Naive thymus-derived CD4-positive, alpha-beta T cell (primary cell): Measurements from ENCODE around the gene VRTN. TPM values are rescaled to one million over a fixed set of nuclear protein-coding genes. Genes with fewer than 3 reads are reported as not detected.

Experiments used
- ATAC-seq: fragments of 150-1000 bp; cut with Tn5 transposase; 2 replicates; pipeline ENCODE4 v1.10.0; 2021; ENCODE audit warnings: mild to moderate bottlenecking, moderate library complexity
- CTCF ChIA-PET: fragments of 350-600 bp; sonication (Branson Sonifier 250); formaldehyde crosslinking; loops from one replicate; lab custom pipeline; 2021; ENCODE audit warnings: antibody characterized with exemption; lab: Charles Lee
- POLR2A ChIA-PET: fragments of 350-600 bp; sonication (Branson Sonifier 250); formaldehyde crosslinking; loops from one replicate; lab custom pipeline; 2021; ENCODE audit warnings: antibody characterized with exemption, inconsistent platforms; lab: Charles Lee
- DNase-seq, 9 donors: peaks; one replicate each; pipeline versions ENCODE4 v3.0.0 to v3.0.0-alpha.2; 2020 to 2022; ENCODE audit warnings: mixed read lengths in 1 of 9
- H3K27ac ChIP-seq: one replicate; pipeline ENCODE4 v1.7.0; 2013; ENCODE audit warnings: mild to moderate bottlenecking, low read depth, low read length, moderate library complexity
- H3K27me3 ChIP-seq, 2 donors: one replicate each; pipeline ENCODE4 v1.7.0; 2013; ENCODE audit warnings: low read length in 2 of 2, mild to moderate bottlenecking in 2 of 2, moderate library complexity in 2 of 2; ENCODE audit not compliant: control insufficient read depth in 2 of 2, insufficient read depth in 2 of 2
- H3K36me3 ChIP-seq, 3 experiments: 1 replicate in 2 of 3; 2 replicates in 1 of 3; pipeline ENCODE4 v1.7.0; 2013; ENCODE audit warnings: low read length in 3 of 3, mild to moderate bottlenecking in 3 of 3, moderate library complexity in 1 of 3; ENCODE audit not compliant: insufficient read depth in 3 of 3, control insufficient read depth in 2 of 3
- H3K4me1 ChIP-seq, 2 donors: one replicate each; pipeline ENCODE4 v1.7.0; 2013; ENCODE audit warnings: low read length in 2 of 2, mild to moderate bottlenecking in 2 of 2, moderate library complexity in 1 of 2; ENCODE audit not compliant: control insufficient read depth in 2 of 2, insufficient read depth in 2 of 2
- H3K4me3 ChIP-seq: 2 replicates; pipeline ENCODE4 v1.7.0; 2013; ENCODE audit warnings: mild to moderate bottlenecking, low read length
- H3K9me3 ChIP-seq, 3 experiments: 1 replicate in 2 of 3; 2 replicates in 1 of 3; pipeline ENCODE4 v1.7.0; 2013; ENCODE audit warnings: low read length in 3 of 3; ENCODE audit not compliant: control insufficient read depth in 2 of 3
- H3K27ac Mint-ChIP-seq, 9 donors: one replicate each; pipeline ENCODE4 v1.8.0; 2020 to 2022; ENCODE audit warnings: mixed read lengths in 9 of 9, mild to moderate bottlenecking in 8 of 9, moderate library complexity in 5 of 9, inconsistent platforms in 2 of 9
- H3K27me3 Mint-ChIP-seq, 5 donors: one replicate each; pipeline ENCODE4 v1.8.0; 2021 to 2022; ENCODE audit warnings: mixed read lengths in 5 of 5, mild to moderate bottlenecking in 1 of 5
- H3K36me3 Mint-ChIP-seq, 5 donors: one replicate each; pipeline ENCODE4 v1.8.0; 2020 to 2022; ENCODE audit warnings: mixed read lengths in 5 of 5, mild to moderate bottlenecking in 3 of 5, inconsistent platforms in 1 of 5
- H3K4me1 Mint-ChIP-seq, 7 donors: one replicate each; pipeline ENCODE4 v1.8.0; 2020 to 2022; ENCODE audit warnings: mixed read lengths in 7 of 7, mild to moderate bottlenecking in 3 of 7, inconsistent platforms in 1 of 7
- H3K4me3 Mint-ChIP-seq, 10 donors: one replicate each; pipeline ENCODE4 v1.8.0; 2020 to 2022; ENCODE audit warnings: mild to moderate bottlenecking in 10 of 10, mixed read lengths in 10 of 10, moderate library complexity in 6 of 10, inconsistent platforms in 2 of 10
- H3K9me3 Mint-ChIP-seq, 11 donors: one replicate each; pipeline ENCODE4 v1.8.0; 2020 to 2022; ENCODE audit warnings: mixed read lengths in 11 of 11, mild to moderate bottlenecking in 4 of 11, inconsistent platforms in 1 of 11, moderate library complexity in 1 of 11
- intact Hi-C, 2 donors: fragments of 100-400 bp; cut with micrococcal nuclease; formaldehyde crosslinking; loops; one replicate each; pipeline ENCODE4 v1.15.1; 2023
- polyA plus RNA-seq, 2 donors: library from polyadenylated mRNA; unstranded; fragments of 300-500 nt; fragmentation: Illumina TruSeq; gene quantifications; one replicate each; pipeline ENCODE4 v1.2.3, GENCODE V29; 2021
- total RNA-seq, 6 experiments: library from RNA in 5 of 6; stranded (reverse) in 5 of 6; gene quantifications; 1 replicate in 5 of 6; 2 replicates in 1 of 6; pipeline ENCODE4 v1.2.3 and lab custom pipeline; 2021 to 2026

Gene VRTN
- total and polyA plus RNA-seq, 7 experiments from 2014 or later, result not detected

DNA sequence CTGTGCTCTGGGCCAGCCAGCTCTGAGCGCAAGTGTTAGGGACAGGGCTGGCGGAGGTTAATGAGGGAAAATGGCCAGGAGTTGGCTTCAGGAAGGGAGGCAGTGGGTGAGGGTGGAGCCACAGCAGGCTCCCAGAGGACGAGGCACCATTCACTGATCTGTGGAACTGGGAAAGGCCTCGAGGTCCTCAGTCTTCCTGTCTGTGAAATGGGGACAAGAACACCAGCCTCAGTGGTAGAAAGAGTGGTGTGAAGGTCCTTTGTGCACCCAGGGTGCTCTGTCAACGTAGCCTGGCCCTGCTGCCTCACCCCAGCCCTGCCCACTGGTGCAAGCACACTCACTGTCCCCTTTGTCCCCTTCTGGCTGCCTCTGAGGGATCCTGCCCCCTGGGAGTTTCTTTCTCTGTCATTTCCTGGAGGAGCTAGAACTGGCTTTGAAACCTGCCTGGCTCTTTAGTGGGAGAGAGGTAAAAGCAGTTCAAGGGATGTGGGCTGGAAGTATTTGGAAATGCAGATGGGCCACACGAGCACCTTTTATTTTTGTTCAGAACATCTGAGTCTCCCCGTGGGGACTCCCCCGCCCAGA, 52.7 kb downstream of the VRTN start:
- H3K27ac ChIP-seq, result peak overlapping the region; percentile 55
- H3K4me1 ChIP-seq, result peaks cover 14 to 25% of the 10 kb centered on the region in 2 donors
- DNase-seq (no peak), ATAC-seq (no peak)
- intact Hi-C loops, result loop anchor here (2.0 kb wide), 1 partner anchor 92 kb away; the partner anchor contains the start of genes ISCA2 (in 2 of the 2) and NPC2 (in 2 of the 2)
- no peaks in the 10 kb centered on the region for H3K9me3 ChIP-seq
- Mint-ChIP-seq H3K4me3 (peak overlapping the region; percentile 66 to 85 (median 74)), H3K4me1 (peaks cover 13 to 31% (median 24%) of the 10 kb centered on the region in 7 donors), H3K9me3 (no peaks in the 10 kb centered on the region), H3K27me3 (peaks cover 0 to 19% (median 3%) of the 10 kb centered on the region in 5 donors), H3K36me3 (no peaks in the 10 kb centered on the region), H3K27ac (peak overlapping the region in 8 of 9 donors; percentile 33 to 88 (median 74))
- H3K4me3 ChIP-seq, result peak overlapping the region; percentile 50
- H3K27me3 ChIP-seq, result no peaks in the 10 kb centered on the region
- H3K36me3 ChIP-seq, result no peaks in the 10 kb centered on the region
- ChIA-PET CTCF (interaction anchor here (1.0 kb wide), 1 partner anchor 208 kb away, joined by 3 read pairs; no protein-coding TSS in a partner anchor), POLR2A (interaction anchor here (0.5 kb wide), 1 partner anchor 309 kb away, joined by 3 read pairs; no protein-coding TSS in a partner anchor)

DNA sequence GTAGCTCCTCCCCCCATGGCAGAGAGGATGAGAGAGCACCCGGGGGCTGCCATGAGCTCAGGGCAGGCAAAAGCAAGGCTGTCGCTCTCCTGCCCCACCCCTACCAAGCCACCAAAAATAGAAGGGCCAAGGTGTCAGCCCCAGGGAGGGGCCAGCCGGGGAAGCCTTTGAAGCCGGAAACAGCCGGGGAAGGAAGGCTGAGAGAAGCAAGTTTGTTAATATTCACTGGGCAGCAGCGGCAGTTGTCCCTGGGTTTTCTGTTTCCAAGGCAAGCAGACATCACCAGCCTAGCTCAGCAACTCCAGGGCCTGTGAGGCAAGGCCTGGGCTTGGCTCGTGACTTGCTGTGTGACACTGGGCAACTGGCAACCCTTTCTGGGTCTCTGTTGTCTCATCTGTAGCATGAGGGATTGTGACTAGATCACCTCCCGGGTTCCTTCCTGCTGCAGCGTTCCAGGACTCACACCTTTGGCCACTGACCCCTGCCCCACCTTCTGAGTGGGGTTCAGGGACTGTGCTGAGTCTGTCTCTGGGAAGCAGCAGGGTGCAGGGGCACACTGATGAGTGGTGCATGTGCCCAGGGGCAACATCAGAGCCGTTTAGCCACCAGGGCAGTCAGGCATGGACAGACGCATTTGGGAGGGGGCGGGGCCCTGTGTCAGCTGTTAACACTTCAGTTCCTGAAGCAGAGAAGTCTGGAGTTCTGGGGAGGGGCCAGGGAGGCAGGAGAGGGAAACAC, 53.4 kb downstream of the VRTN start:
- no peaks in the 10 kb centered on the region for H3K27me3 ChIP-seq
- Mint-ChIP-seq H3K4me3 (peak overlapping the region; percentile 66 to 85 (median 74)), H3K4me1 (peaks cover 13 to 31% (median 24%) of the 10 kb centered on the region in 7 donors), H3K9me3 (no peaks in the 10 kb centered on the region), H3K27ac (peak overlapping the region; percentile 33 to 88 (median 73)), H3K27me3 (peaks cover 0 to 15% (median 0%) of the 10 kb centered on the region in 5 donors), H3K36me3 (no peaks in the 10 kb centered on the region)
- peak overlapping the region; percentile 55 for H3K27ac ChIP-seq
- peak overlapping the region; percentile 50 for H3K4me3 ChIP-seq
- peak; percentile 94 for ATAC-seq
- peaks cover 14 to 25% of the 10 kb centered on the region in 2 donors for H3K4me1 ChIP-seq
- DNase-seq, result peak; percentile 15 to 61 (median 51)
- no peaks in the 10 kb centered on the region for H3K36me3 ChIP-seq
- POLR2A ChIA-PET, result interaction anchor here (0.5 kb wide), 1 partner anchor 308 kb away, joined by 3 read pairs; no protein-coding TSS in a partner anchor
- no peaks in the 10 kb centered on the region for H3K9me3 ChIP-seq
- intact Hi-C loops, result loop anchor here (2.0 kb wide), 1 partner anchor 91 kb away; the partner anchor contains the start of genes ISCA2 (in 2 of the 2) and NPC2 (in 2 of the 2)
- CTCF ChIA-PET, result interaction anchor here (1.0 kb wide), 1 partner anchor 207 kb away, joined by 3 read pairs; no protein-coding TSS in a partner anchor

DNA sequence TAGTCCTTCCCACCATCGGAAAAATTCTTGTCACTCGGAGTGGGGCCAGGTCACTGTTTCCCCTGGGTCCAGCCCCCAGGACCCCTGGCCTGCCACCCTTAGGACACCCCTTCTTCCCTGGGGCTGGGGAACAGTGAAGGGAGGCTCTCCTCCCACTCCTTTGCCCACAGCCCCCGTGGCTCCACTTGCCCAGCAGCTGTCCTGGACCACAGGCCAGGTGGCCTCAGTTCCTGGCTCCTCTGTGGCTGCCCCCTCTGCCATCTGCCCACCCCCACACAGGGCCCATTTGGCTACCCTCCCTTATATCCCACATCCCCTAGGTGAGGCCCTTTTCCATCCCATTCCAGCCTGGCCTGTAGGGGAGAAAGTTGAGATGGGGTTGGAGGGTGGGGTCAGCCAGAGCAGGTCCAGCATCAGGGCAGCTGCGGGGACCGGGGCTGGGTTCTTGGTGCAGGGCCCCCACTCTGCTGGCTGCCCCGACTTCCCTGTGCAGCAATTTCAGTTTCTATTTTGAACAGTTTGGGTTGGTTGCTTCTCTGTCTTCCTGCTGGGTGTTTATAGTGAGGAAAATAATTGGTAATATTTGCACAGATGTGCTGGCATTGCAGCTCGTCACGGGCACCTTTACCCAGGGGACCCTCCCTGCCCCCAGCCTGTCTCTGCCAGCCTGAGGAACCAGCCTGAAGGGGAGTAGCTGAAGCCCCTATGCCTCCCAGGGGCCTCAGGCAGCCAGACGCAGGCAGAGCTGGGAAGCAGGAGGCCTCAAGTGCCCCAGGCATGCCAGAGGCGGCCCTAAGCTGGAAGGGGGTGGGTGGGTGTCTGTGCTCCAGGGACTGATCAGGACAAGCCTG, 54.4 kb downstream of the VRTN start:
- H3K27ac Mint-ChIP-seq, result peak overlapping the region in 3 of 9 donors; percentile 71 to 88 (median 75)
- H3K9me3 Mint-ChIP-seq, result no peaks in the 10 kb centered on the region
- H3K4me1 Mint-ChIP-seq, result peaks cover 13 to 31% (median 24%) of the 10 kb centered on the region in 7 donors
- Histone ChIP-seq H3K4me3 (peak overlapping the region; percentile 50), H3K27me3 (no peaks in the 10 kb centered on the region), H3K36me3 (no peaks in the 10 kb centered on the region), H3K4me1 (peaks cover 14 to 25% of the 10 kb centered on the region in 2 donors), H3K27ac (no peak overlapping the region), H3K9me3 (no peaks in the 10 kb centered on the region)
- H3K27me3 Mint-ChIP-seq, result peaks cover 0 to 9% (median 0%) of the 10 kb centered on the region in 5 donors
- ATAC-seq (no peak), DNase-seq (no peak)
- CTCF ChIA-PET, result no interaction called here
- POLR2A ChIA-PET, result no interaction called here
- no peaks in the 10 kb centered on the region for H3K36me3 Mint-ChIP-seq
- peak overlapping the region in 6 of 10 donors; percentile 23 to 78 (median 58) for H3K4me3 Mint-ChIP-seq
- intact Hi-C loops, result no loop called here

DNA sequence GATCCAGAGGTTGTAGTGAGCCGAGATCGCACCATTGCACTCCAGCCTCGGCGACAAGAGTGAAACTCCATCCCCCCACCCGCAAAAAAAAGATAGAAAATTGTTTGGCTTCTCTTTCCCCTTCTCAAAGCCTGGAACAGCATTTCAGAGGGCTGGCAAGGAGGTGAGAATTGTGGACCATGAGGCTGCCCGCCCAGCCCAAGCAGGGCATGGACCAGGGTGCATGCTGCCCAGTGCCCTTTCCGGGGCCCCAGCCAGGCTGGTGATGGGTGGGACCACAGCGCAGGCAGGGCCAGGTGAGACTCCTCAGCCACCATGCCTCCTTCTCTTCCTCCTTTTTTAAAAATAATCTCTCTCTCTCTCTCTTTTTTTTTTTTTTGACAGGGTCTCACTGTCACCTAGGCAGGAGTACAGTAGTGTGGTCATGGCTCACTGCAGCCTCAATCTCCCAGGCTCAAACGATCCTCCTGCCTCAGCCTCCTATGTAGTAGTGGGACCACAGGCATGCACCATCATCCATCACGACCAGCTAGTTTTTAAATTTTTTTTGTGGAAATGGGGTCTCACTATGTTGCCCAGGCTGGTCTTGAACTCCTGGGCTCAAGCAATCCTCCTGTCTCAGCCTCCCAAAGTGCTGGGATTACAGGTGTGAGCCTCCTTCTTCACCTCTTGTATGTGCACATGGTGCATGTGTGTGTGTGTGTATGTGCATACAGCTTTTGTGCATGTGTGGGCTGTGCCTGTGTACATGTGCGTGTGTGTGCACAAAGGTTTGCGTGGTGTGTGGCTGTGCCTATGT, 55.5 kb downstream of the VRTN start:
- Histone ChIP-seq H3K36me3 (no peaks in the 10 kb centered on the region), H3K9me3 (no peaks in the 10 kb centered on the region), H3K4me1 (peaks cover 14 to 25% of the 10 kb centered on the region in 2 donors), H3K4me3 (no peak overlapping the region), H3K27me3 (no peaks in the 10 kb centered on the region), H3K27ac (no peak overlapping the region)
- Mint-ChIP-seq H3K4me1 (peaks cover 13 to 31% (median 24%) of the 10 kb centered on the region in 7 donors), H3K36me3 (no peaks in the 10 kb centered on the region), H3K27me3 (peaks cover 0 to 9% (median 0%) of the 10 kb centered on the region in 5 donors), H3K4me3 (no peak overlapping the region), H3K9me3 (no peaks in the 10 kb centered on the region), H3K27ac (peak overlapping the region in 1 of 9 donors; percentile 12)
- DNase-seq, result no peak
- ATAC-seq, result no peak
- ChIA-PET CTCF (no interaction called here), POLR2A (no interaction called here)
- intact Hi-C loops, result no loop called here

DNA sequence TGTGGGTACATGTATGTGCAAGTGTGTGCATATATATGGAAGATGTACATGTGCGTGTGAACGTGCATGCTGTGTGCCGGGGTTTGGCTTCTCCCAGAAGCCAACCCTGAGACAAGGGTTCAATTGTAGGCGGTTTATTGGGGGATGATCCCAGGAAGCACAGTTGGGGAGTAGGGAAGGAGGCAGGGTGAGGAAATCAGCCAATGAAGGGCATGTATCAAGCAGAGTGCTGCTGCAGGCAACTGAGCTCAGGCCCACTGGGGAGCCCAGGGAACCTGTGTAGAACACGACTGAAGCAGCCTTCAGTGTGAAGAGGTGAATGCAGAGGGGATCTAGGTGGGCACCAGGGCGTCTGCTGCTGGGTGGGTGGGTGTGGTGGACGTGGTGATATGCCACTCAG, 56.2 kb downstream of the VRTN start:
- DNase-seq, result no peak
- Histone ChIP-seq H3K9me3 (no peaks in the 10 kb centered on the region), H3K36me3 (no peaks in the 10 kb centered on the region), H3K27ac (no peak overlapping the region), H3K4me1 (peaks cover 14 to 25% of the 10 kb centered on the region in 2 donors), H3K4me3 (no peak overlapping the region), H3K27me3 (no peaks in the 10 kb centered on the region)
- intact Hi-C loops, result no loop called here
- ChIA-PET POLR2A (no interaction called here), CTCF (no interaction called here)
- no peak overlapping the region for H3K4me3 Mint-ChIP-seq
- H3K4me1 Mint-ChIP-seq, result peaks cover 13 to 31% (median 24%) of the 10 kb centered on the region in 7 donors
- H3K27me3 Mint-ChIP-seq, result peaks cover 0 to 5% (median 0%) of the 10 kb centered on the region in 5 donors
- H3K27ac Mint-ChIP-seq, result no peak overlapping the region
- ATAC-seq, result no peak
- H3K9me3 Mint-ChIP-seq, result no peaks in the 10 kb centered on the region
- H3K36me3 Mint-ChIP-seq, result no peaks in the 10 kb centered on the region
